Smooth muscle cell (in vitro differentiated cells): ENCODE measurements around the gene P4HTM. TPM values are rescaled to one million over a fixed set of nuclear protein-coding genes. Genes with fewer than 3 reads are reported as not detected.
A peak's percentile ranks its signal among the peaks of the same experiment; 100 is the strongest.

Source experiments
- DNase-seq: peaks from one replicate; lab custom pipeline; 2025; ENCODE audit not compliant: unreplicated experiment; lab: John Stamatoyannopoulos, UW
- H2AFZ ChIP-seq: fragments of 200-600 bp; sonication (generic); 2 replicates; pipeline ENCODE4 v1.6.0; 2016; ENCODE audit warnings: antibody characterized with exemption, low read depth, mild to moderate bottlenecking
- H3F3A ChIP-seq: fragments of 200-600 bp; sonication (generic); 2 replicates; pipeline ENCODE4 v1.6.0; 2017; ENCODE audit warnings: antibody characterized with exemption, low read depth
- H3K27ac ChIP-seq: fragments of 200-600 bp; sonication (generic); 2 replicates; pipeline ENCODE4 v1.5.1; 2016; ENCODE audit warnings: low read depth, mild to moderate bottlenecking
- H3K27me3 ChIP-seq: fragments of 200-600 bp; sonication (generic); 2 replicates; pipeline ENCODE4 v1.6.1; 2016; ENCODE audit warnings: low read depth, mild to moderate bottlenecking
- H3K36me3 ChIP-seq: fragments of 200-600 bp; sonication (generic); 2 replicates; pipeline ENCODE4 v1.5.1; 2016; ENCODE audit warnings: low read depth
- H3K4me1 ChIP-seq: fragments of 200-600 bp; sonication (generic); 2 replicates; pipeline ENCODE4 v1.5.1; 2016; ENCODE audit warnings: low read depth
- H3K4me2 ChIP-seq: fragments of 200-600 bp; sonication (generic); 2 replicates; pipeline ENCODE4 v1.6.0; 2016; ENCODE audit warnings: mild to moderate bottlenecking
- H3K4me3 ChIP-seq: fragments of 200-600 bp; sonication (generic); 2 replicates; pipeline ENCODE4 v1.5.1; 2016; ENCODE audit warnings: mild to moderate bottlenecking
- H3K79me2 ChIP-seq: fragments of 200-600 bp; sonication (generic); 2 replicates; pipeline ENCODE4 v1.6.0; 2016; ENCODE audit warnings: low read depth, mild to moderate bottlenecking
- H3K9ac ChIP-seq: fragments of 200-600 bp; sonication (generic); 2 replicates; pipeline ENCODE4 v1.6.0; 2016; ENCODE audit warnings: low read depth
- H3K9me3 ChIP-seq: fragments of 200-600 bp; sonication (generic); replicated peaks from 2 replicates; pipeline ENCODE4 v1.5.1; 2016; ENCODE audit warnings: low read depth
- H4K20me1 ChIP-seq: fragments of 200-600 bp; sonication (generic); 2 replicates; pipeline ENCODE4 v1.6.0; 2016; ENCODE audit warnings: low read depth
- CTCF ChIP-seq: fragments of 200-600 bp; sonication (generic); IDR thresholded peaks from 2 replicates; pipeline ENCODE4 v1.5.1; 2017; ENCODE audit warnings: borderline replicate concordance, mild to moderate bottlenecking, antibody characterized with exemption; ENCODE audit not compliant: insufficient read depth, poor library complexity, severe bottlenecking
- WGBS: methylation state at CpG from one replicate; pipeline ENCODE4 v1.1.7; 2016; ENCODE audit warnings: low lambda C conversion rate; 5-methylcytosine and 5-hydroxymethylcytosine counted together
- polyA plus RNA-seq: library from polyadenylated mRNA; unstranded; fragments of >200 nt; fragmentation: Nextera tagmentation; extraction: Ambion mirVana; gene quantifications from 2 replicates; pipeline ENCODE4 v1.2.1, GENCODE V29; 2016
- total RNA-seq: library from RNA; depleted of rRNA; stranded (reverse); fragments of >200 nt; gene quantifications from 2 replicates; pipeline ENCODE4 v1.2.3, GENCODE V29; 2014

P4HTM gene
- total and polyA plus RNA-seq, 2 experiments from 2014 or later = 22.7 to 29.9 TPM

GRCh38 chr3:48962939-48963338 lies 27.1 kb upstream of the P4HTM start:
- H3K4me3 ChIP-seq = no peak overlapping the region
- H3K4me2 ChIP-seq = no peak overlapping the region
- no peaks in the 10 kb centered on the region for H3K4me1 ChIP-seq
- H3K36me3 ChIP-seq = peaks cover 5% of the 10 kb centered on the region
- 90% methylated on average over 4 of the region's 4 CpGs for whole genome bisulfite sequencing
- H3K79me2 ChIP-seq = peaks cover 16% of the 10 kb centered on the region
- no peaks in the 10 kb centered on the region for H3K27me3 ChIP-seq
- H2AFZ ChIP-seq = no peak overlapping the region
- no peak overlapping the region for H3K27ac ChIP-seq
- H3F3A ChIP-seq = no peaks in the 10 kb centered on the region
- H3K9me3 ChIP-seq = no peaks in the 10 kb centered on the region
- peaks cover 62% of the 10 kb centered on the region for H4K20me1 ChIP-seq
- H3K9ac ChIP-seq = no peak overlapping the region
- no peak for TF ChIP-seq CTCF
- DNase-seq = no peak

DNA sequence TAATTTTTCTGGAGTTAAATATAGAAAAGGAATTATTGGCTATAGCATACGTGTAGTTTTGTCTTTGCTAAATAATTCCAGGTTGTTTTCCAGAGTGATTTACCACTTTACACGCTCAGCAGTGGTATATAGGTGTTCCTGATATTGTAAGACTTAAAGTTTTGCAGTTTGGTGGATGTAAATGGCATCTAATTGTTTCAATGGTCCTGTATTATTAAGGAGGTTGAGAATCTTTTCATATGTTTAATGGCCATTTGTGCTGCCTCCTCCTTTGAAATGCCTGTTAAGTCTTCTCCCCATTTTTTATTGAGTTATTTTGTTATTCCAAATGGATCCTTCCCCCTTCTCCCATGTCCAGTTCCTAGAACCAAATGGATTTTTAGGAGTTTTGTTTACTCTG lies 26.4 kb upstream of the P4HTM start:
- no peak overlapping the region for H3K4me2 ChIP-seq
- H3K9ac ChIP-seq = no peak overlapping the region
- no peaks in the 10 kb centered on the region for H3K9me3 ChIP-seq
- H3K79me2 ChIP-seq = peaks cover 9% of the 10 kb centered on the region
- WGBS = 83% methylated on average over 2 of the region's 2 CpGs
- H3K4me1 ChIP-seq = no peaks in the 10 kb centered on the region
- peaks cover 57% of the 10 kb centered on the region for H4K20me1 ChIP-seq
- no peak overlapping the region for H3K27ac ChIP-seq
- H2AFZ ChIP-seq = no peak overlapping the region
- TF ChIP-seq CTCF = no peak
- DNase-seq = no peak
- peaks cover 5% of the 10 kb centered on the region for H3K36me3 ChIP-seq
- no peaks in the 10 kb centered on the region for H3K27me3 ChIP-seq
- H3K4me3 ChIP-seq = no peak overlapping the region
- no peaks in the 10 kb centered on the region for H3F3A ChIP-seq

GRCh38 chr3:48966367-48966766 lies 23.7 kb upstream of the P4HTM start:
- no peak for TF ChIP-seq CTCF
- Histone ChIP-seq H3K9me3 (no peaks in the 10 kb centered on the region), H3F3A (no peaks in the 10 kb centered on the region), H3K4me2 (no peak overlapping the region), H3K36me3 (peaks cover 10% of the 10 kb centered on the region), H3K4me1 (no peaks in the 10 kb centered on the region), H3K9ac (no peak overlapping the region), H2AFZ (no peak overlapping the region), H3K27me3 (no peaks in the 10 kb centered on the region), H3K4me3 (no peak overlapping the region), H4K20me1 (peaks cover 32% of the 10 kb centered on the region), H3K79me2 (peaks cover 6% of the 10 kb centered on the region), H3K27ac (peak overlapping the region; percentile 44)
- DNase-seq = no peak
- 69% methylated on average over 3 of the region's 3 CpGs for WGBS

- Histone ChIP-seq H3K9me3 (no peaks in the 10 kb centered on the region), H3K27me3 (no peaks in the 10 kb centered on the region), H2AFZ (no peak overlapping the region), H4K20me1 (peaks cover 30% of the 10 kb centered on the region), H3F3A (no peaks in the 10 kb centered on the region), H3K4me2 (peak overlapping the region; percentile 22), H3K4me1 (no peaks in the 10 kb centered on the region), H3K36me3 (peaks cover 10% of the 10 kb centered on the region), H3K9ac (no peak overlapping the region), H3K79me2 (peaks cover under 1% of the 10 kb centered on the region), H3K27ac (peak overlapping the region; percentile 44), H3K4me3 (no peak overlapping the region)
- no peak for TF ChIP-seq CTCF
- no peak for DNase-seq
- WGBS = 60% methylated on average over 7 of the region's 7 CpGs
Measured at GRCh38 chr3:48966876-48967361, 23.1 kb upstream of the P4HTM start.
